Left ventricle myocardium inferior (tissue), 1 donor: Measurements from ENCODE around the gene ARHGEF17. TPM values are rescaled to one million over a fixed set of nuclear protein-coding genes. Genes with fewer than 3 reads are reported as not detected.

ENCODE experiments used
- DNase-seq: peaks from one replicate; pipeline ENCODE4 v3.0.0-alpha.2; 2020
- H3K27ac ChIP-seq: fragments of 200-600 bp; replicated peaks from 2 replicates; pipeline ENCODE4 v1.8.0; 2021
- H3K27me3 ChIP-seq: fragments of 200-600 bp; 2 replicates; pipeline ENCODE4 v1.8.0; 2021; ENCODE audit warnings: low read depth
- H3K36me3 ChIP-seq: fragments of 200-600 bp; 2 replicates; pipeline ENCODE4 v1.8.0; 2021
- H3K4me1 ChIP-seq: fragments of 200-600 bp; 2 replicates; pipeline ENCODE4 v1.8.0; 2021
- H3K4me3 ChIP-seq: fragments of 200-600 bp; 2 replicates; pipeline ENCODE4 v1.8.0; 2021; ENCODE audit warnings: mild to moderate bottlenecking, moderate library complexity
- H3K9me3 ChIP-seq: fragments of 200-600 bp; replicated peaks from 2 replicates; pipeline ENCODE4 v1.8.0; 2021
- CTCF ChIP-seq: fragments of 200-600 bp; IDR thresholded peaks from 2 replicates; pipeline ENCODE4 v1.8.0; 2021; ENCODE audit warnings: antibody characterized with exemption, mild to moderate bottlenecking, borderline replicate concordance
- intact Hi-C: fragments of 100-400 bp; cut with micrococcal nuclease; formaldehyde crosslinking; loops from one replicate; pipeline ENCODE4 v1.11.0; 2022
- total RNA-seq: library from RNA; stranded (reverse); fragmentation: NEBNext Ultra II Directional; extraction: Animal tissue kit (Norgen Biotek cat#: 25700); gene quantifications from one replicate; pipeline ENCODE4 v1.2.1, GENCODE V29; 2021
- donor health status: DM: no; HTN: yes; CAD: no; lungs with severe emphysema.

ARHGEF17 gene
- total RNA-seq, 1 donor from 2014 or later: 53.1 TPM

- H3K4me1 ChIP-seq: peaks cover 42% of the 10 kb centered on the region
- H3K27me3 ChIP-seq: no peaks in the 10 kb centered on the region
- H3K27ac ChIP-seq: no peak overlapping the region
- peaks cover 31% of the 10 kb centered on the region for H3K36me3 ChIP-seq
- no peaks in the 10 kb centered on the region for H3K9me3 ChIP-seq
- no peak for DNase-seq
- no peak for TF ChIP-seq CTCF
- H3K4me3 ChIP-seq: no peak overlapping the region
- intact Hi-C loops: no loop called here
Observed at GRCh38 chr11:73348838-73349237, 40.8 kb downstream of the ARHGEF17 start.

GRCh38 chr11:73349633-73350032, 41.6 kb downstream of the ARHGEF17 start:
- no peaks in the 10 kb centered on the region for H3K27me3 ChIP-seq
- TF ChIP-seq CTCF: no peak
- no peak for DNase-seq
- H3K9me3 ChIP-seq: no peaks in the 10 kb centered on the region
- no peak overlapping the region for H3K4me3 ChIP-seq
- H3K27ac ChIP-seq: peak overlapping the region; percentile 19
- intact Hi-C loops: loop anchor here (5.0 kb wide), 1 partner anchor 308 kb away; no protein-coding TSS in a partner anchor
- peaks cover 34% of the 10 kb centered on the region for H3K4me1 ChIP-seq
- H3K36me3 ChIP-seq: peaks cover 34% of the 10 kb centered on the region

GRCh38 chr11:73350908-73351636, 43.0 kb downstream of the ARHGEF17 start:
- Histone ChIP-seq H3K27me3 (no peaks in the 10 kb centered on the region), H3K27ac (no peak overlapping the region), H3K36me3 (peaks cover 44% of the 10 kb centered on the region), H3K4me1 (peaks cover 25% of the 10 kb centered on the region), H3K4me3 (no peak overlapping the region), H3K9me3 (no peaks in the 10 kb centered on the region)
- peak; percentile 46 for DNase-seq
- intact Hi-C loops: loop anchor here (5.0 kb wide), 1 partner anchor 306 kb away; no protein-coding TSS in a partner anchor
- TF ChIP-seq CTCF: peak; percentile 99

GRCh38 chr11:73353422-73353821, 45.3 kb downstream of the ARHGEF17 start:
- H3K27ac ChIP-seq: no peak overlapping the region
- no peak overlapping the region for H3K4me3 ChIP-seq
- no peak for DNase-seq
- TF ChIP-seq CTCF: no peak
- peaks cover 25% of the 10 kb centered on the region for H3K4me1 ChIP-seq
- H3K9me3 ChIP-seq: no peaks in the 10 kb centered on the region
- peaks cover 45% of the 10 kb centered on the region for H3K36me3 ChIP-seq
- H3K27me3 ChIP-seq: no peaks in the 10 kb centered on the region
- intact Hi-C loops: loop anchor here (5.0 kb wide), 1 partner anchor 304 kb away; no protein-coding TSS in a partner anchor

GRCh38 chr11:73355109-73355508, 47.0 kb downstream of the ARHGEF17 start:
- H3K4me3 ChIP-seq: no peak overlapping the region
- DNase-seq: no peak
- H3K36me3 ChIP-seq: peaks cover 58% of the 10 kb centered on the region
- TF ChIP-seq CTCF: no peak
- peaks cover 26% of the 10 kb centered on the region for H3K4me1 ChIP-seq
- no peaks in the 10 kb centered on the region for H3K27me3 ChIP-seq
- intact Hi-C loops: no loop called here
- no peak overlapping the region for H3K27ac ChIP-seq
- H3K9me3 ChIP-seq: no peaks in the 10 kb centered on the region
